Measurements from ENCODE around the gene GCNA.

DNA sequence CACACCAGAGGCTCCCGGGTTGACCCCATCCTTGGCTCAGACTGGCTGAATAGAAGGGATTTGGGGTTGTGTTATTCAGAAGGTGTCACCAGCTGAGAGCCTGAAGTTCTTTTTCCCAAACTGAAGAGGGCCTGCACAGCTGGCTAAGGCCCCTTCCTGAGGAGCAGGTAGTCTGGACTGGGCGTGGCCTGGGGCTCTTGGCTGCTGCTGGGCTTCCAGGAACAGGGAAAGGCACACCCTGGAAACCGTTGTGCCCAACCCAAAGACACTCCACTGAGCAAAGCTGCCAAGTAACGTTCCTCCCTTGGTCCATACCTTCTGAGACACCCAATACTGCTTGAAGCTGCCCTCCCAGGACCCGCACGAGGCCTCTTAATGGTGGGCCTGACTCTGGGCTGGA, 48.3 kb downstream of the GCNA start:
- TF ChIP-seq POLR2A (IDR thresholded peaks at IDR 0.05) = no peak
- TF ChIP-seq, protein P1, sequence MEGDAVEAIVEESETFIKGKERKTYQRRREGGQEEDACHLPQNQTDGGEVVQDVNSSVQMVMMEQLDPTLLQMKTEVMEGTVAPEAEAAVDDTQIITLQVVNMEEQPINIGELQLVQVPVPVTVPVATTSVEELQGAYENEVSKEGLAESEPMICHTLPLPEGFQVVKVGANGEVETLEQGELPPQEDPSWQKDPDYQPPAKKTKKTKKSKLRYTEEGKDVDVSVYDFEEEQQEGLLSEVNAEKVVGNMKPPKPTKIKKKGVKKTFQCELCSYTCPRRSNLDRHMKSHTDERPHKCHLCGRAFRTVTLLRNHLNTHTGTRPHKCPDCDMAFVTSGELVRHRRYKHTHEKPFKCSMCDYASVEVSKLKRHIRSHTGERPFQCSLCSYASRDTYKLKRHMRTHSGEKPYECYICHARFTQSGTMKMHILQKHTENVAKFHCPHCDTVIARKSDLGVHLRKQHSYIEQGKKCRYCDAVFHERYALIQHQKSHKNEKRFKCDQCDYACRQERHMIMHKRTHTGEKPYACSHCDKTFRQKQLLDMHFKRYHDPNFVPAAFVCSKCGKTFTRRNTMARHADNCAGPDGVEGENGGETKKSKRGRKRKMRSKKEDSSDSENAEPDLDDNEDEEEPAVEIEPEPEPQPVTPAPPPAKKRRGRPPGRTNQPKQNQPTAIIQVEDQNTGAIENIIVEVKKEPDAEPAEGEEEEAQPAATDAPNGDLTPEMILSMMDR (IDR thresholded peaks at IDR 0.05) = no peak

All from adrenal gland (tissue), 5 donors.